Measurements from ENCODE around the gene RNF208. TPM values are rescaled to one million over a fixed set of nuclear protein-coding genes. Genes with fewer than 3 reads are reported as not detected.

The RNF208 gene
- total and polyA plus RNA-seq, 2 of the 4 experiments (the other 2 are of a cell fraction) = 1.2 TPM; not detected in 1

- 25% methylated on average over 2 of the region's 20 CpGs; no CpG with 5 or more reads in 1 of the 2 experiments for WGBS, 2 experiments (ENCODE audit: extremely low coverage in 2 of 2, insufficient read length in 1 of 2)
- no peak overlapping the region for H2BK15ac ChIP-seq (ENCODE audit: low read depth, low read length)
- H3K9me1 ChIP-seq (ENCODE audit: insufficient read depth, low read length) = peaks cover 4% of the 10 kb centered on the region
- H4K91ac ChIP-seq (ENCODE audit: insufficient read depth, low read depth, low read length) = no peak overlapping the region
- H3K36me3 ChIP-seq (ENCODE audit: control insufficient read depth, insufficient read depth, low read length) = peaks cover 14% of the 10 kb centered on the region
- no peak overlapping the region for H4K8ac ChIP-seq (ENCODE audit: low read depth in 2 of 2, low read length in 2 of 2)
- DNase-seq = no peak
- no peak overlapping the region for H2BK20ac ChIP-seq (ENCODE audit: low read depth, low read length)
- dilution Hi-C loops (cut with HindIII; ENCODE audit: low sequenced_read_pairs, unreplicated experiment) (no loop called here), intact Hi-C loops (cut with micrococcal nuclease) (no loop called here), in situ Hi-C loops (cut with MboI; ENCODE audit: low sequenced_read_pairs) (no loop called here)
- no peak overlapping the region for H3K4ac ChIP-seq (ENCODE audit: low read depth, low read length)
- H3K4me2 ChIP-seq (ENCODE audit: low read depth, low read length) = no peak overlapping the region
- ATAC-seq (ENCODE audit: low read depth) = peak; percentile 22
- H3K4me3 ChIP-seq (ENCODE audit: insufficient read depth, low read depth, low read length) = no peak overlapping the region
- peaks cover 5% of the 10 kb centered on the region; the same call in 1 of the 2 replicates for H3K4me1 ChIP-seq (ENCODE audit: control insufficient read depth, insufficient read depth, low read length)
- peaks cover 24% of the 10 kb centered on the region for H4K20me1 ChIP-seq (ENCODE audit: insufficient read depth, low read length)
- H3K23ac ChIP-seq (ENCODE audit: low read depth, low read length) = no peak overlapping the region
- H3K27ac ChIP-seq (ENCODE audit: insufficient read depth, low read length) = no peak overlapping the region
- H3K9me3 ChIP-seq (ENCODE audit: control insufficient read depth, insufficient read depth, low read length) = no peaks in the 10 kb centered on the region
- H3K56ac ChIP-seq (ENCODE audit: extremely low read depth, insufficient read depth, low read length) = no peak overlapping the region
- CTCF ChIA-PET = interaction anchor here (0.6 kb wide), 1 partner anchor 187 kb away, joined by 3 read pairs; no protein-coding TSS in a partner anchor
- peaks cover 3 to 22% of the 10 kb centered on the region in 2 experiments; a peak in 3 of 4 replicates for H3K79me1 ChIP-seq (ENCODE audit: low read depth in 1 of 2, low read length in 2 of 2)
- H2BK5ac ChIP-seq (ENCODE audit: low read depth, low read length, poor library complexity, severe bottlenecking) = no peak overlapping the region
- POLR2A ChIA-PET (ENCODE audit: unreplicated experiment) = no interaction called here
- no peak overlapping the region for H3K9ac ChIP-seq (ENCODE audit: low read depth, low read length)
- no peak overlapping the region for H2BK120ac ChIP-seq (ENCODE audit: low read depth, low read length)
- TF ChIP-seq POLR2A (IDR thresholded peaks at IDR 0.05; ENCODE audit: low read depth, low read length) = no peak
- no peak for TF ChIP-seq CHD1 (IDR thresholded peaks at IDR 0.05; ENCODE audit: low read depth, low read length)
- 0 out of 2 replicates have a peak, but pooled peaks have one; percentile 3 for TF ChIP-seq CEBPB (IDR thresholded peaks at IDR 0.05; ENCODE audit: low read depth, low read length)
- no peak for TF ChIP-seq MXI1 (IDR thresholded peaks at IDR 0.05; ENCODE audit: borderline replicate concordance, low read depth, low read length)
- H3K18ac ChIP-seq (ENCODE audit: low read depth, low read length) = no peak overlapping the region
- no peak overlapping the region for H4K5ac ChIP-seq (ENCODE audit: low read depth, low read length)
- H2AK9ac ChIP-seq (replicated peaks; ENCODE audit: low read depth, low read length, poor library complexity) = peak overlapping the region; percentile 58
- H2AFZ ChIP-seq (replicated peaks; ENCODE audit: low read length, poor library complexity) = no peak overlapping the region
- H2AK5ac ChIP-seq (ENCODE audit: low read depth, low read length) = no peak overlapping the region
- no peaks in the 10 kb centered on the region for H3K27me3 ChIP-seq (ENCODE audit: control insufficient read depth, insufficient read depth, low read length)
- H3K14ac ChIP-seq (replicated peaks; ENCODE audit: low read depth, low read length) = no peak overlapping the region
- BruUV-seq (replicated peaks) = no TSS peak
Observed at GRCh38 chr9:137247135-137247915, 25.3 kb upstream of the RNF208 start.
